22Rv1 (cell line): ENCODE measurements around the gene SERF2.

Experiments used
- ZFX ChIP-seq: fragments of 450-650 bp; IDR thresholded peaks from 2 replicates; pipeline ENCODE4 v1.6.1; 2017; ENCODE audit warnings: antibody characterized with exemption, borderline replicate concordance
- TF ChIP-seq, protein P1 (sequence below): fragments of 450-650 bp; IDR thresholded peaks from 2 replicates; pipeline ENCODE4 v1.5.1; 2017; ENCODE audit warnings: mild to moderate bottlenecking

- TF ChIP-seq, protein P1, sequence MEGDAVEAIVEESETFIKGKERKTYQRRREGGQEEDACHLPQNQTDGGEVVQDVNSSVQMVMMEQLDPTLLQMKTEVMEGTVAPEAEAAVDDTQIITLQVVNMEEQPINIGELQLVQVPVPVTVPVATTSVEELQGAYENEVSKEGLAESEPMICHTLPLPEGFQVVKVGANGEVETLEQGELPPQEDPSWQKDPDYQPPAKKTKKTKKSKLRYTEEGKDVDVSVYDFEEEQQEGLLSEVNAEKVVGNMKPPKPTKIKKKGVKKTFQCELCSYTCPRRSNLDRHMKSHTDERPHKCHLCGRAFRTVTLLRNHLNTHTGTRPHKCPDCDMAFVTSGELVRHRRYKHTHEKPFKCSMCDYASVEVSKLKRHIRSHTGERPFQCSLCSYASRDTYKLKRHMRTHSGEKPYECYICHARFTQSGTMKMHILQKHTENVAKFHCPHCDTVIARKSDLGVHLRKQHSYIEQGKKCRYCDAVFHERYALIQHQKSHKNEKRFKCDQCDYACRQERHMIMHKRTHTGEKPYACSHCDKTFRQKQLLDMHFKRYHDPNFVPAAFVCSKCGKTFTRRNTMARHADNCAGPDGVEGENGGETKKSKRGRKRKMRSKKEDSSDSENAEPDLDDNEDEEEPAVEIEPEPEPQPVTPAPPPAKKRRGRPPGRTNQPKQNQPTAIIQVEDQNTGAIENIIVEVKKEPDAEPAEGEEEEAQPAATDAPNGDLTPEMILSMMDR, result no peak
- TF ChIP-seq ZFX, result no peak
Measured at GRCh38 chr15:43763819-43764446, 28.2 kb upstream of the SERF2 start.
